PC-3 (cell line): ENCODE results near the gene TMEM235. TPM values are rescaled to one million over a fixed set of nuclear protein-coding genes. Genes with fewer than 3 reads are reported as not detected.

Experiments used
- ATAC-seq: fragments of 200-7000 bp; cut with Tn5 transposase; 2 replicates; pipeline ENCODE4 v1.9.1; 2020; ENCODE audit warnings: mild to moderate bottlenecking, moderate library complexity
- BruUV-seq: library from RNA; stranded (reverse); fragments of 400-500 nt; replicated peaks from 2 replicates; lab custom pipeline; 2021; lab: Mats Ljungman, UMichigan
- CTCF ChIA-PET: fragments of 300-600 bp; sonication (Branson Sonifier 250); formaldehyde crosslinking; loops from one replicate; lab custom pipeline; 2022; ENCODE audit warnings: antibody characterized with exemption; lab: Charles Lee
- POLR2A ChIA-PET: fragments of 300-600 bp; sonication (Branson Sonifier 250); formaldehyde crosslinking; loops from one replicate; lab custom pipeline; 2022; ENCODE audit warnings: antibody characterized with exemption; ENCODE audit not compliant: unreplicated experiment; lab: Charles Lee
- DNase-seq: peaks from one replicate; pipeline ENCODE4 v3.0.0-alpha.2; 2015
- H2AFZ ChIP-seq: fragments of 300-600 bp; sonication (generic); 2 replicates; pipeline ENCODE4 v1.6.0; 2016; ENCODE audit warnings: antibody characterized with exemption, low read length
- H3F3A ChIP-seq: fragments of 300-600 bp; sonication (generic); one replicate; pipeline ENCODE4 v1.6.0; 2017; ENCODE audit warnings: antibody characterized with exemption, low read length, control low read depth, mild to moderate bottlenecking; ENCODE audit not compliant: unreplicated experiment
- H3K27ac ChIP-seq: fragments of 300-600 bp; sonication (generic); 2 replicates; pipeline ENCODE4 v1.5.1; 2016; ENCODE audit warnings: mild to moderate bottlenecking, low read length
- H3K27me3 ChIP-seq: fragments of 300-600 bp; sonication (generic); 2 replicates; pipeline ENCODE4 v1.6.1; 2016; ENCODE audit warnings: low read length, mixed read lengths
- H3K36me3 ChIP-seq: fragments of 300-600 bp; sonication (generic); 2 replicates; pipeline ENCODE4 v1.6.1; 2016; ENCODE audit warnings: low read depth, mixed run types, low read length, mixed read lengths
- H3K4me1 ChIP-seq: fragments of 300-600 bp; sonication (generic); 2 replicates; pipeline ENCODE4 v1.5.1; 2016; ENCODE audit warnings: low read length; ENCODE audit not compliant: insufficient read depth
- H3K4me2 ChIP-seq: fragments of 300-600 bp; sonication (generic); 2 replicates; pipeline ENCODE4 v1.6.0; 2016; ENCODE audit warnings: low read length
- H3K4me3 ChIP-seq: fragments of 300-600 bp; sonication (generic); 2 replicates; pipeline ENCODE4 v1.5.1; 2016; ENCODE audit warnings: mild to moderate bottlenecking, low read length, mixed read lengths
- H3K79me2 ChIP-seq: fragments of 300-600 bp; sonication (generic); 2 replicates; pipeline ENCODE4 v1.6.1; 2017; ENCODE audit warnings: low read length, mixed read lengths
- H3K9ac ChIP-seq: fragments of 300-600 bp; sonication (generic); 2 replicates; pipeline ENCODE4 v1.6.0; 2016; ENCODE audit warnings: mild to moderate bottlenecking, low read length
- H3K9me2 ChIP-seq: fragments of 300-600 bp; sonication (generic); replicated peaks from 2 replicates; pipeline ENCODE4 v1.6.1; 2016; ENCODE audit warnings: mixed run types, low read length, mixed read lengths
- H3K9me3 ChIP-seq: fragments of 300-600 bp; sonication (generic); 2 replicates; pipeline ENCODE4 v1.6.1; 2016; ENCODE audit warnings: low read length, mixed read lengths
- H4K20me1 ChIP-seq: fragments of 300-600 bp; sonication (generic); 2 replicates; pipeline ENCODE4 v1.6.1; 2016; ENCODE audit warnings: low read length, mixed read lengths
- CTCF ChIP-seq: fragments of 300-600 bp; sonication (generic); conservative IDR thresholded peaks from 2 replicates; pipeline ENCODE4 v1.5.1; 2017; ENCODE audit warnings: antibody characterized with exemption, low read depth, mild to moderate bottlenecking, low read length
- EZH2 ChIP-seq: fragments of 300-600 bp; sonication (generic); IDR thresholded peaks from one replicate; pipeline ENCODE4 v1.6.1; 2017; ENCODE audit warnings: antibody characterized with exemption, mild to moderate bottlenecking, low read length; ENCODE audit not compliant: unreplicated experiment
- EZH2phosphoT487 ChIP-seq: fragments of 300-600 bp; sonication (generic); IDR thresholded peaks from 2 replicates; pipeline ENCODE4 v1.6.1; 2018; ENCODE audit warnings: mild to moderate bottlenecking, antibody characterized with exemption, low read length, borderline replicate concordance
- intact Hi-C: fragments of 100-400 bp; cut with micrococcal nuclease; formaldehyde crosslinking; loops from 2 replicates; pipeline ENCODE4 v1.9.0; 2023
- total RNA-seq: library from RNA; depleted of rRNA; stranded (reverse); fragments of >200 nt; gene quantifications from 2 replicates; pipeline ENCODE4 v1.2.3, GENCODE V29; 2014

Gene TMEM235
- total RNA-seq, 1 experiment from 2014 or later = not detected

DNA sequence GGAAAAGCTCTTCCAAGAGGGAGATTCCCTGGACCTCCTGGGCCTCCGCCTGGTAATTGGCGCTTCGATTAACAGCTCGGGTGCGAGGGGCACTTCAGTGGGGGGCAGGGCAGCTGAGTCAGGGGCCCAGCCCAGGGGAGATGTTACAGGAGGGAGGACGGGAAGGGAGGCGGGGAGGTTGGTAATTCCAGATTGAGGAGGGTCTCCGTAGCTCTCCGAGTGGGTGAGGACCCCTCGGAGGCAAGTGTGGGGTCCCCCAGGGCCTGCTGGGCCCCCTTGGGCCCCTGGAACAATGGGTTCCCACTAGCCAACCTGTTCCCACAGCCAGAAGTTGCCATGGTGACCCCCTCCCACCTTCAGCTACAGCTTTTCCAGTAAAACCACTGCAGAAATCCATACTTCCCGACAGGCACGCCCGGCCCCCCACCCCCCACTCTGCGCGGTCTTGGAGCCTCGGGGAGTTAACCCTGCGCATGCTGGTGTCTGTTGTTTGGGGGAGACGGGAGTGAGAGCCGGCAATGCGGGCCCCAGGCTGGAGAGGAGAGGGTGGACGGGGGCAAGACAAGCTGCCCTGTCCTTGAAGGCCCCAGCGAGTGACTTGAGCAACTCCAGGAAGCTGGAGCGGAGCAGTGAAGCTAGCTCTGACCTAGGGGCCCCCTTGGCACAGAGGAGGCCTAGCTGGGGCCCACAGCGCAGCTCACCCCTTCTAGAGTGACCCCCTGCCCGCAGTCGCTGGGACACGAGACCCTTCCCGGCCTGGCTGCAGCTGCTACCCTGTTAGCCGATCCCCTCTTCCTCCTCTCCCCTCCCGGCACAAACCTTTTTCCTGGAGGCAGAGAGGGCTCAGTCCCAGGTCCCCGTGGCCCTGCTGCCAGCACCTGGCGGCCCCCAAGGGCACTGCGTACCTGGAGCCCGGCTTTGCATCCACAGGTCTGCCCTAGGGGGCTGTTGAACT is 37.8 kb downstream of the TMEM235 start:
- ChIA-PET POLR2A (no interaction called here), CTCF (no interaction called here)

DNA sequence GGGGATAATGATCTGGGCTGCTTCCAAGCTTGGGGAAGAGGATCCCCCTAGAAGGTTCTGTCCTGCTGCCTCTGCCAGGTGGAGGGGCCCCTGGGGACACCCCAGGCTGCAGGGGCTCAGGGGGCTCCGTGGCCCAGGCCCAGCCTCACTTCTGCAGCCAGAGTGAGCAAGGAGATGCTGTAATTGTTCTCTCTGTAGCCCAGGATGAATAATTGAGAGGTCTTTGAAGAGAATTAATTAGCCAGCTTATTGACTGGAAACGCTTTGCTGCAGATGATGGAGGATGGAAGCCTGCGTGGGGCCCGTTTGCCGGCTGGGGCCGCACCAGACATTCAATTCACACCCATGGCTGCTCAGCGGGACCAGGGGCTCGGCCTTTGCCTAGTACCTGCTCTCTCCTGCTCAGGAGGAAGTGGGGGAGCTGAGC is 38.5 kb downstream of the TMEM235 start:
- ChIA-PET POLR2A (no interaction called here), CTCF (no interaction called here)
- H3K4me1 ChIP-seq = peaks cover 6% of the 10 kb centered on the region; the same call in 1 of the 2 replicates
- H3K79me2 ChIP-seq = no peaks in the 10 kb centered on the region
- TF ChIP-seq CTCF = no peak
- no TSS peak for BruUV-seq
- H3K27me3 ChIP-seq = 0 out of 2 replicates have a peak, but pooled peaks cover 4% of the 10 kb centered on the region
- no peaks in the 10 kb centered on the region for H3K9me2 ChIP-seq
- no peaks in the 10 kb centered on the region for H3K36me3 ChIP-seq
- H3K4me2 ChIP-seq = no peak overlapping the region
- no peak overlapping the region for H2AFZ ChIP-seq
- H3K9me3 ChIP-seq = no peaks in the 10 kb centered on the region
- H3K9ac ChIP-seq = no peak overlapping the region
- intact Hi-C loops = no loop called here
- no peak overlapping the region for H3K4me3 ChIP-seq
- H4K20me1 ChIP-seq = no peaks in the 10 kb centered on the region
- no peak for ATAC-seq
- DNase-seq = no peak
- no peak overlapping the region for H3K27ac ChIP-seq
- H3F3A ChIP-seq = no peaks in the 10 kb centered on the region

More for the DNA sequence above, 37.8 kb downstream of the TMEM235 start:
- Histone ChIP-seq H2AFZ (no peak overlapping the region), H3K27ac (no peak overlapping the region), H3K9me3 (no peaks in the 10 kb centered on the region), H3K4me3 (no peak overlapping the region), H3K4me2 (no peak overlapping the region), H3K9me2 (no peaks in the 10 kb centered on the region), H3K36me3 (no peaks in the 10 kb centered on the region), H3K9ac (no peak overlapping the region), H3K4me1 (peaks cover 6% of the 10 kb centered on the region; the same call in 1 of the 2 replicates), H3K79me2 (no peaks in the 10 kb centered on the region), H3F3A (no peaks in the 10 kb centered on the region), H4K20me1 (no peaks in the 10 kb centered on the region), H3K27me3 (0 out of 2 replicates have a peak, but pooled peaks cover 4% of the 10 kb centered on the region)
- no TSS peak for BruUV-seq
- ATAC-seq (no peak), DNase-seq (no peak)
- intact Hi-C loops = no loop called here
- no peak for TF ChIP-seq EZH2
- TF ChIP-seq CTCF = no peak
- TF ChIP-seq EZH2phosphoT487 = no peak
